Smooth muscle cell (in vitro differentiated cells): Measurements from ENCODE around the gene RIPK3. TPM values are rescaled to one million over a fixed set of nuclear protein-coding genes. Genes with fewer than 3 reads are reported as not detected.

Experiments used
- DNase-seq: peaks from one replicate; lab custom pipeline; 2025; ENCODE audit not compliant: unreplicated experiment; lab: John Stamatoyannopoulos, UW
- H2AFZ ChIP-seq: fragments of 200-600 bp; sonication (generic); 2 replicates; pipeline ENCODE4 v1.6.0; 2016; ENCODE audit warnings: antibody characterized with exemption, low read depth, mild to moderate bottlenecking
- H3F3A ChIP-seq: fragments of 200-600 bp; sonication (generic); 2 replicates; pipeline ENCODE4 v1.6.0; 2017; ENCODE audit warnings: antibody characterized with exemption, low read depth
- H3K27ac ChIP-seq: fragments of 200-600 bp; sonication (generic); 2 replicates; pipeline ENCODE4 v1.5.1; 2016; ENCODE audit warnings: low read depth, mild to moderate bottlenecking
- H3K27me3 ChIP-seq: fragments of 200-600 bp; sonication (generic); 2 replicates; pipeline ENCODE4 v1.6.1; 2016; ENCODE audit warnings: low read depth, mild to moderate bottlenecking
- H3K36me3 ChIP-seq: fragments of 200-600 bp; sonication (generic); 2 replicates; pipeline ENCODE4 v1.5.1; 2016; ENCODE audit warnings: low read depth
- H3K4me1 ChIP-seq: fragments of 200-600 bp; sonication (generic); 2 replicates; pipeline ENCODE4 v1.5.1; 2016; ENCODE audit warnings: low read depth
- H3K4me2 ChIP-seq: fragments of 200-600 bp; sonication (generic); 2 replicates; pipeline ENCODE4 v1.6.0; 2016; ENCODE audit warnings: mild to moderate bottlenecking
- H3K4me3 ChIP-seq: fragments of 200-600 bp; sonication (generic); 2 replicates; pipeline ENCODE4 v1.5.1; 2016; ENCODE audit warnings: mild to moderate bottlenecking
- H3K79me2 ChIP-seq: fragments of 200-600 bp; sonication (generic); 2 replicates; pipeline ENCODE4 v1.6.0; 2016; ENCODE audit warnings: low read depth, mild to moderate bottlenecking
- H3K9ac ChIP-seq: fragments of 200-600 bp; sonication (generic); 2 replicates; pipeline ENCODE4 v1.6.0; 2016; ENCODE audit warnings: low read depth
- H3K9me3 ChIP-seq: fragments of 200-600 bp; sonication (generic); replicated peaks from 2 replicates; pipeline ENCODE4 v1.5.1; 2016; ENCODE audit warnings: low read depth
- H4K20me1 ChIP-seq: fragments of 200-600 bp; sonication (generic); 2 replicates; pipeline ENCODE4 v1.6.0; 2016; ENCODE audit warnings: low read depth
- CTCF ChIP-seq: fragments of 200-600 bp; sonication (generic); IDR thresholded peaks from 2 replicates; pipeline ENCODE4 v1.5.1; 2017; ENCODE audit warnings: borderline replicate concordance, mild to moderate bottlenecking, antibody characterized with exemption; ENCODE audit not compliant: insufficient read depth, poor library complexity, severe bottlenecking
- WGBS: methylation state at CpG from one replicate; pipeline ENCODE4 v1.1.7; 2016; ENCODE audit warnings: low lambda C conversion rate; 5-methylcytosine and 5-hydroxymethylcytosine counted together
- polyA plus RNA-seq: library from polyadenylated mRNA; unstranded; fragments of >200 nt; fragmentation: Nextera tagmentation; extraction: Ambion mirVana; gene quantifications from 2 replicates; pipeline ENCODE4 v1.2.1, GENCODE V29; 2016
- total RNA-seq: library from RNA; depleted of rRNA; stranded (reverse); fragments of >200 nt; gene quantifications from 2 replicates; pipeline ENCODE4 v1.2.3, GENCODE V29; 2014

Gene RIPK3
- total and polyA plus RNA-seq, 2 experiments from 2014 or later, result 1.3 TPM; not detected in 1

- Histone ChIP-seq H3K27me3 (no peaks in the 10 kb centered on the region), H3K4me1 (no peaks in the 10 kb centered on the region), H3K4me3 (no peak overlapping the region), H3K9me3 (no peaks in the 10 kb centered on the region), H3K27ac (no peak overlapping the region), H3F3A (peaks cover 13% of the 10 kb centered on the region), H3K9ac (no peak overlapping the region), H2AFZ (no peak overlapping the region), H4K20me1 (no peaks in the 10 kb centered on the region), H3K4me2 (no peak overlapping the region), H3K79me2 (no peaks in the 10 kb centered on the region), H3K36me3 (no peaks in the 10 kb centered on the region)
- TF ChIP-seq CTCF, result no peak
- 88% methylated on average over 2 of the region's 2 CpGs for WGBS
- DNase-seq, result no peak
Measured at GRCh38 chr14:24387009-24387345, 47.2 kb upstream of the RIPK3 start.

- TF ChIP-seq CTCF, result no peak
- H3K27ac ChIP-seq, result no peak overlapping the region
Measured at GRCh38 chr14:24385524-24385923, 45.7 kb upstream of the RIPK3 start.

GRCh38 chr14:24384169-24384568 is 44.4 kb upstream of the RIPK3 start:
- TF ChIP-seq CTCF, result no peak
- no peaks in the 10 kb centered on the region for H3K36me3 ChIP-seq
- H3K4me3 ChIP-seq, result no peak overlapping the region
- H3K27ac ChIP-seq, result no peak overlapping the region
- no peak overlapping the region for H3K4me2 ChIP-seq
- H3K9ac ChIP-seq, result no peak overlapping the region
- H3K9me3 ChIP-seq, result no peaks in the 10 kb centered on the region
- H3K79me2 ChIP-seq, result no peaks in the 10 kb centered on the region
- H4K20me1 ChIP-seq, result no peaks in the 10 kb centered on the region
- no peak overlapping the region for H2AFZ ChIP-seq
- no peak for DNase-seq
- no peaks in the 10 kb centered on the region for H3K27me3 ChIP-seq
- H3F3A ChIP-seq, result peaks cover 7% of the 10 kb centered on the region
- 96% methylated on average over 4 of the region's 4 CpGs for WGBS
- H3K4me1 ChIP-seq, result no peaks in the 10 kb centered on the region

More at GRCh38 chr14:24385524-24385923, 45.7 kb upstream of the RIPK3 start:
- H3K79me2 ChIP-seq, result no peaks in the 10 kb centered on the region
- H3K27me3 ChIP-seq, result no peaks in the 10 kb centered on the region
- H2AFZ ChIP-seq, result no peak overlapping the region
- H3F3A ChIP-seq, result peaks cover 10% of the 10 kb centered on the region
- no peak overlapping the region for H3K4me2 ChIP-seq
- no peaks in the 10 kb centered on the region for H3K36me3 ChIP-seq
- H4K20me1 ChIP-seq, result no peaks in the 10 kb centered on the region
- no peaks in the 10 kb centered on the region for H3K9me3 ChIP-seq
- no peak for DNase-seq
- H3K4me3 ChIP-seq, result no peak overlapping the region
- WGBS, result 88% methylated on average over 4 of the region's 4 CpGs
- H3K4me1 ChIP-seq, result no peaks in the 10 kb centered on the region
- H3K9ac ChIP-seq, result no peak overlapping the region

GRCh38 chr14:24382064-24382371 is 42.2 kb upstream of the RIPK3 start:
- Histone ChIP-seq H3K36me3 (no peaks in the 10 kb centered on the region), H3K4me3 (no peak overlapping the region), H4K20me1 (no peaks in the 10 kb centered on the region), H3K79me2 (no peaks in the 10 kb centered on the region), H2AFZ (no peak overlapping the region), H3K9me3 (no peaks in the 10 kb centered on the region), H3K4me1 (no peaks in the 10 kb centered on the region), H3F3A (no peaks in the 10 kb centered on the region), H3K27ac (no peak overlapping the region), H3K9ac (no peak overlapping the region), H3K4me2 (no peak overlapping the region), H3K27me3 (no peaks in the 10 kb centered on the region)
- no peak for TF ChIP-seq CTCF
- 72% methylated on average over 4 of the region's 4 CpGs for WGBS
- no peak for DNase-seq
